T-helper 17 cell (primary cell): ENCODE measurements around the gene NFIC. TPM values are rescaled to one million over a fixed set of nuclear protein-coding genes. Genes with fewer than 3 reads are reported as not detected.
"Not testable (repeated sequence)": the region's sequence is repeated elsewhere in the genome, so short reads cannot be mapped to it uniquely, and the experiment has no call there.

Source experiments
- ATAC-seq: fragments of 150-1000 bp; cut with Tn5 transposase; 2 replicates; pipeline ENCODE4 v1.10.0; 2021; ENCODE audit warnings: mild to moderate bottlenecking, moderate library complexity
- DNase-seq, 3 donors: peaks; one replicate each; pipeline versions ENCODE4 v3.0.0 to v3.0.0-alpha.2; 2020 to 2021
- H3K9me3 ChIP-seq: one replicate; pipeline ENCODE4 v1.7.0; 2013; ENCODE audit warnings: low read length, mild to moderate bottlenecking; ENCODE audit not compliant: control insufficient read depth, poor library complexity, severe bottlenecking
- H3K27ac Mint-ChIP-seq: one replicate; pipeline ENCODE4 v1.8.0; 2022; ENCODE audit warnings: mild to moderate bottlenecking, moderate library complexity, mixed read lengths
- H3K27me3 Mint-ChIP-seq: one replicate; pipeline ENCODE4 v1.8.0; 2022; ENCODE audit warnings: mixed read lengths
- H3K36me3 Mint-ChIP-seq: one replicate; pipeline ENCODE4 v1.8.0; 2022; ENCODE audit warnings: low read depth, mixed read lengths
- H3K4me1 Mint-ChIP-seq: one replicate; pipeline ENCODE4 v1.8.0; 2022; ENCODE audit warnings: mild to moderate bottlenecking, mixed read lengths
- H3K4me3 Mint-ChIP-seq: one replicate; pipeline ENCODE4 v1.8.0; 2022; ENCODE audit warnings: mild to moderate bottlenecking, moderate library complexity, mixed read lengths
- total RNA-seq, 4 donors: library from RNA in 2 of 4; stranded (reverse) in 2 of 4; gene quantifications; one replicate each; pipeline ENCODE4 v1.2.3 and lab custom pipeline; 2022 to 2026

The NFIC gene
- total RNA-seq, 2 donors from 2014 or later: 29.0 to 29.3 TPM

- H3K4me1 Mint-ChIP-seq: peaks cover 32% of the 10 kb centered on the region
- ATAC-seq (no peak), DNase-seq (no peak)
- H3K27ac Mint-ChIP-seq: no peak overlapping the region
- no peaks in the 10 kb centered on the region for H3K27me3 Mint-ChIP-seq
- no peak overlapping the region for H3K4me3 Mint-ChIP-seq
- H3K36me3 Mint-ChIP-seq: peaks cover 2% of the 10 kb centered on the region
- no peaks in the 10 kb centered on the region for H3K9me3 ChIP-seq
Observed at GRCh38 chr19:3501780-3502179, 135.4 kb downstream of the NFIC start.

GRCh38 chr19:3503036-3503572 lies 136.7 kb downstream of the NFIC start:
- peak overlapping the region; percentile 97 for H3K27ac Mint-ChIP-seq
- no peak for ATAC-seq

GRCh38 chr19:3504735-3505134 lies 138.4 kb downstream of the NFIC start:
- peaks cover 39% of the 10 kb centered on the region for H3K4me1 Mint-ChIP-seq
- no peak overlapping the region for H3K4me3 Mint-ChIP-seq
- H3K27ac Mint-ChIP-seq: peak overlapping the region; percentile 97

More at GRCh38 chr19:3503036-3503572, 136.7 kb downstream of the NFIC start:
- no peak for DNase-seq
- Mint-ChIP-seq H3K4me1 (peaks cover 32% of the 10 kb centered on the region), H3K36me3 (peaks cover 2% of the 10 kb centered on the region), H3K27me3 (no peaks in the 10 kb centered on the region), H3K4me3 (no peak overlapping the region)
- H3K9me3 ChIP-seq: no peaks in the 10 kb centered on the region

GRCh38 chr19:3505598-3506383 lies 139.4 kb downstream of the NFIC start, which contains the start of gene FZR1:
FZR1 (plus strand) TSS chr19:3506311; CDS start chr19:3522990, 16,679 bp downstream.
- Mint-ChIP-seq H3K27me3 (no peaks in the 10 kb centered on the region), H3K27ac (peak within 1 kb of the TSS; percentile 97), H3K4me1 (peaks cover 40% of the 10 kb centered on the region), H3K36me3 (peaks cover 4% of the 10 kb centered on the region), H3K4me3 (peak within 1 kb of the TSS; percentile 97)
- H3K9me3 ChIP-seq: no peaks in the 10 kb centered on the region
- ATAC-seq (peak; percentile 88), DNase-seq (peak; percentile 99 to 100 (median 100))

More at GRCh38 chr19:3504735-3505134, 138.4 kb downstream of the NFIC start:
- DNase-seq (no peak), ATAC-seq (no peak)
- Mint-ChIP-seq H3K27me3 (no peaks in the 10 kb centered on the region), H3K36me3 (peaks cover 2% of the 10 kb centered on the region)
- H3K9me3 ChIP-seq: no peaks in the 10 kb centered on the region

GRCh38 chr19:3506384-3507340 lies 140.3 kb downstream of the NFIC start:
- ATAC-seq (no peak), DNase-seq (peak in 2 of 3 donors; percentile 26 to 38)
- Mint-ChIP-seq H3K4me3 (peak overlapping the region; percentile 97), H3K27me3 (no peaks in the 10 kb centered on the region), H3K27ac (peak overlapping the region; percentile 97), H3K36me3 (peaks cover 4% of the 10 kb centered on the region), H3K4me1 (peaks cover 40% of the 10 kb centered on the region)
- no peaks in the 10 kb centered on the region for H3K9me3 ChIP-seq

- Mint-ChIP-seq H3K4me3 (peak overlapping the region; percentile 97), H3K27me3 (no peaks in the 10 kb centered on the region), H3K36me3 (peaks cover 4% of the 10 kb centered on the region), H3K27ac (peak overlapping the region; percentile 97), H3K4me1 (peaks cover 45% of the 10 kb centered on the region)
- DNase-seq (peak in 2 of 3 donors; percentile 35 to 46), ATAC-seq (no peak)
- H3K9me3 ChIP-seq: no peaks in the 10 kb centered on the region
Observed at GRCh38 chr19:3507371-3508120, 141.2 kb downstream of the NFIC start.

- not testable (repeated sequence) for H3K27ac Mint-ChIP-seq, H3K36me3 Mint-ChIP-seq
- H3K4me1 Mint-ChIP-seq: peaks cover 45% of the 10 kb centered on the region
Observed at GRCh38 chr19:3508121-3508661, 141.8 kb downstream of the NFIC start.

GRCh38 chr19:3508771-3509535 lies 142.6 kb downstream of the NFIC start:
- H3K36me3 Mint-ChIP-seq: peaks cover 4% of the 10 kb centered on the region
- no peak for ATAC-seq
- DNase-seq: no peak
- peak overlapping the region; percentile 73 for H3K4me3 Mint-ChIP-seq
- no peaks in the 10 kb centered on the region for H3K9me3 ChIP-seq
- peaks cover 45% of the 10 kb centered on the region for H3K4me1 Mint-ChIP-seq
- H3K27ac Mint-ChIP-seq: no peak overlapping the region
- H3K27me3 Mint-ChIP-seq: no peaks in the 10 kb centered on the region

More at GRCh38 chr19:3508121-3508661, 141.8 kb downstream of the NFIC start:
- not testable (repeated sequence) for H3K27me3 Mint-ChIP-seq, DNase-seq, ATAC-seq, H3K9me3 ChIP-seq
- peak overlapping the region; percentile 97 for H3K4me3 Mint-ChIP-seq

- Mint-ChIP-seq H3K27me3 (no peaks in the 10 kb centered on the region), H3K4me3 (peak overlapping the region; percentile 73), H3K36me3 (peaks cover 4% of the 10 kb centered on the region), H3K27ac (no peak overlapping the region), H3K4me1 (peaks cover 47% of the 10 kb centered on the region)
- DNase-seq (no peak), ATAC-seq (no peak)
- no peaks in the 10 kb centered on the region for H3K9me3 ChIP-seq
Observed at GRCh38 chr19:3509566-3509989, 143.2 kb downstream of the NFIC start.

GRCh38 chr19:3510727-3511126 lies 144.3 kb downstream of the NFIC start:
- no peak overlapping the region for H3K4me3 Mint-ChIP-seq
- H3K9me3 ChIP-seq: no peaks in the 10 kb centered on the region
- H3K27ac Mint-ChIP-seq: no peak overlapping the region
- H3K27me3 Mint-ChIP-seq: no peaks in the 10 kb centered on the region
- no peak for DNase-seq
- H3K4me1 Mint-ChIP-seq: peaks cover 44% of the 10 kb centered on the region
- peaks cover 4% of the 10 kb centered on the region for H3K36me3 Mint-ChIP-seq
- no peak for ATAC-seq

- H3K9me3 ChIP-seq: no peaks in the 10 kb centered on the region
- ATAC-seq (no peak), DNase-seq (no peak)
- peaks cover 49% of the 10 kb centered on the region for H3K4me1 Mint-ChIP-seq
- H3K27me3 Mint-ChIP-seq: no peaks in the 10 kb centered on the region
- H3K4me3 Mint-ChIP-seq: peak overlapping the region; percentile 53
- peaks cover 2% of the 10 kb centered on the region for H3K36me3 Mint-ChIP-seq
- peak overlapping the region; percentile 11 for H3K27ac Mint-ChIP-seq
Observed at GRCh38 chr19:3511506-3512251, 145.3 kb downstream of the NFIC start.
